ENCODE results near the gene PRKCG.

DNA sequence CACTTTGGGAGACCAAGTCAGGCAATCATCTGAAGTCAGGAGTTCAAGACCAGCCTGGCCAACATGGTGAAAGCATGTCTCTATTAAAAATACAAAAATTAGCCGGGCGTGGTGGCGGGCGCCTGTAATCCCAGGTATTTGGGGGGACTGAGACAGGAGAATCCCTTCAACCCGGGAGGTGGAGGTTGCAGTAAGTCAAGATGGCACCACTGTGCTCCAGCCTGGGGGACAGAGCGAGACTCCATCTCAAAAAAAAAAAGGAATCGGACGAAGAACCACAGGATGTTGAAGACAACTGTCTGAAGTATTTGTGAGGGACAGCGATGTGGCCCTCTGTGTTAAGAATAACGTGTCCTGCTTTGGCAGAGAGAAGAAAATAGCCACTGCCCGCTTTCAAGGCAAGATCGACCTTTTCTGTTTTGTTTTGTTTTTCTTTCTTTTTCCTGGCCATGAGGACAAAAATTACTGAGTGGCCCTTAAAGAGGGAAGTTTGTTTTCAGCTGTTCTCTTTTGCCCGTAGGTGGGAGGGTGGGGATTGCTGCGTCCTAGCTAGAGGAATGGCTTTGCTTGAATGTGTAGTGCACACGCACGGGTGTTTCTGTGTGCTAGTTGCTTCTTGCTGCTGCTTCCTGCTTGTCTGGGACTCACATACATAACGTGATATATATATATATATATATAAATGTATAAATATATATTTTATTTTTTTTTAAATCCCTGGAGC lies 6.2 kb upstream of the PRKCG start:
- TF ChIP-seq CTCF (IDR thresholded peaks at IDR 0.05; ENCODE audit: borderline replicate concordance, extremely low read depth, low read length, poor library complexity, severe bottlenecking): no peak
- TF ChIP-seq EZH2 (IDR thresholded peaks at IDR 0.05; ENCODE audit: borderline replicate concordance, low read depth, low read length, severe bottlenecking): no peak
